Measurements from ENCODE around the gene CNOT11.

Gene CNOT11

GRCh38 chr2:101253703-101254450, 1.2 kb downstream of the CNOT11 start:
- Histone ChIP-seq H3K4me1 (ENCODE audit: low read depth, poor library complexity, severe bottlenecking) (peaks cover 12% of the 10 kb centered on the region), H3K79me2 (ENCODE audit: insufficient read depth, low read depth) (peaks cover 29% of the 10 kb centered on the region), H2AFZ (ENCODE audit: low read depth) (peak overlapping the region; percentile 83), H3K27ac (peak overlapping the region; percentile 88; the same call in 1 of the 2 replicates), H3K4me2 (peak overlapping the region; percentile 87), H4K20me1 (ENCODE audit: insufficient read depth) (no peaks in the 10 kb centered on the region), H3K27me3 (ENCODE audit: insufficient read depth, low read depth) (no peaks in the 10 kb centered on the region), H3K4me3 (IDR thresholded peaks at IDR 0.05; ENCODE audit: insufficient read depth, low read depth, low read length) (peak overlapping the region; percentile 75), H3K9ac (peak overlapping the region; percentile 93), H3K36me3 (ENCODE audit: insufficient read depth) (no peaks in the 10 kb centered on the region)
- TF ChIP-seq CTCF (conservative IDR thresholded peaks at IDR 0.05; ENCODE audit: low read depth, low read length): no peak

GRCh38 chr2:101255501-101255900, 2.8 kb downstream of the CNOT11 start:
- H3K4me3 ChIP-seq (IDR thresholded peaks at IDR 0.05; ENCODE audit: insufficient read depth, low read depth, low read length): no peak overlapping the region
- no peak overlapping the region; the same call in 1 of the 2 replicates for H3K4me2 ChIP-seq
- no peak overlapping the region for H3K9ac ChIP-seq
- no peaks in the 10 kb centered on the region for H3K27me3 ChIP-seq (ENCODE audit: insufficient read depth, low read depth)
- no peak overlapping the region for H2AFZ ChIP-seq (ENCODE audit: low read depth)
- H4K20me1 ChIP-seq (ENCODE audit: insufficient read depth): no peaks in the 10 kb centered on the region
- H3K36me3 ChIP-seq (ENCODE audit: insufficient read depth): no peaks in the 10 kb centered on the region
- no peak for TF ChIP-seq CTCF (conservative IDR thresholded peaks at IDR 0.05; ENCODE audit: low read depth, low read length)
- no peak overlapping the region for H3K27ac ChIP-seq
- H3K4me1 ChIP-seq (ENCODE audit: low read depth, poor library complexity, severe bottlenecking): peaks cover 12% of the 10 kb centered on the region
- H3K79me2 ChIP-seq (ENCODE audit: insufficient read depth, low read depth): peaks cover 29% of the 10 kb centered on the region

GRCh38 chr2:101256316-101256715, 3.6 kb downstream of the CNOT11 start:
- Histone ChIP-seq H3K4me3 (IDR thresholded peaks at IDR 0.05; ENCODE audit: insufficient read depth, low read depth, low read length) (no peak overlapping the region), H4K20me1 (ENCODE audit: insufficient read depth) (no peaks in the 10 kb centered on the region), H3K27me3 (ENCODE audit: insufficient read depth, low read depth) (no peaks in the 10 kb centered on the region), H3K9ac (no peak overlapping the region), H3K79me2 (ENCODE audit: insufficient read depth, low read depth) (peaks cover 29% of the 10 kb centered on the region), H3K36me3 (ENCODE audit: insufficient read depth) (no peaks in the 10 kb centered on the region), H3K4me1 (ENCODE audit: low read depth, poor library complexity, severe bottlenecking) (peaks cover 12% of the 10 kb centered on the region), H3K27ac (no peak overlapping the region), H2AFZ (ENCODE audit: low read depth) (no peak overlapping the region), H3K4me2 (no peak overlapping the region)
- TF ChIP-seq CTCF (conservative IDR thresholded peaks at IDR 0.05; ENCODE audit: low read depth, low read length): no peak

- Histone ChIP-seq H3K36me3 (ENCODE audit: insufficient read depth) (peaks cover 8% of the 10 kb centered on the region; the same call in 1 of the 2 replicates), H3K79me2 (ENCODE audit: insufficient read depth, low read depth) (peaks cover 22% of the 10 kb centered on the region), H3K4me1 (ENCODE audit: low read depth, poor library complexity, severe bottlenecking) (peaks cover 20% of the 10 kb centered on the region)
These were observed 6.1 kb downstream of the CNOT11 start for GRCh38 chr2:101258804-101259203.

More at GRCh38 chr2:101258804-101259203, 6.1 kb downstream of the CNOT11 start:
- Histone ChIP-seq H4K20me1 (ENCODE audit: insufficient read depth) (no peaks in the 10 kb centered on the region), H3K9ac (no peak overlapping the region), H3K4me3 (IDR thresholded peaks at IDR 0.05; ENCODE audit: insufficient read depth, low read depth, low read length) (no peak overlapping the region), H3K27ac (no peak overlapping the region), H3K4me2 (no peak overlapping the region), H2AFZ (ENCODE audit: low read depth) (no peak overlapping the region), H3K27me3 (ENCODE audit: insufficient read depth, low read depth) (no peaks in the 10 kb centered on the region)
- no peak for TF ChIP-seq CTCF (conservative IDR thresholded peaks at IDR 0.05; ENCODE audit: low read depth, low read length)
